Activated CD4-positive, alpha-beta T cell treated with anti-CD3 and anti-CD28 coated beads, Interleukin-2, amount 10 ng/mL, durations not matched to agents 7 days and 5 days (primary cell): Measurements from ENCODE around the gene SLC35G4. TPM values are rescaled to one million over a fixed set of nuclear protein-coding genes. Genes with fewer than 3 reads are reported as not detected.
"Not testable (repeated sequence)": the region's sequence is repeated elsewhere in the genome, so short reads cannot be mapped to it uniquely, and the experiment has no call there.

Experiments
- CTCF ChIA-PET: fragments of 350-600 bp; sonication (Branson Sonifier 250); formaldehyde crosslinking; loops from one replicate; lab custom pipeline; 2021; ENCODE audit warnings: antibody characterized with exemption; lab: Charles Lee
- POLR2A ChIA-PET: fragments of 350-600 bp; sonication (Branson Sonifier 250); formaldehyde crosslinking; loops from one replicate; lab custom pipeline; 2021; ENCODE audit warnings: antibody characterized with exemption; lab: Charles Lee
- DNase-seq: peaks from one replicate; pipeline ENCODE4 v3.0.0-alpha.2; 2020
- H3K27ac Mint-ChIP-seq: one replicate; pipeline ENCODE4 v1.8.0; 2021; ENCODE audit warnings: mild to moderate bottlenecking, moderate library complexity, mixed read lengths
- H3K27me3 Mint-ChIP-seq: one replicate; pipeline ENCODE4 v1.8.0; 2021; ENCODE audit warnings: mixed read lengths
- H3K36me3 Mint-ChIP-seq: one replicate; pipeline ENCODE4 v1.8.0; 2021; ENCODE audit warnings: low read depth, mixed read lengths
- H3K4me1 Mint-ChIP-seq: one replicate; pipeline ENCODE4 v1.8.0; 2021; ENCODE audit warnings: mixed read lengths
- H3K4me3 Mint-ChIP-seq: one replicate; pipeline ENCODE4 v1.8.0; 2021; ENCODE audit warnings: mild to moderate bottlenecking, moderate library complexity, mixed read lengths
- H3K9me3 Mint-ChIP-seq: one replicate; pipeline ENCODE4 v1.8.0; 2021; ENCODE audit warnings: mixed read lengths
- microRNA-seq: library from miRNA; unstranded; fragments of <30 nt; microRNA quantifications from one replicate; pipeline ENCODE4 v1.2.0, GENCODE V29; 2021; ENCODE audit warnings: borderline microRNAs expressed, borderline replicate concordance
- total RNA-seq, 2 experiments: library from RNA; stranded (reverse); gene quantifications; one replicate each; pipeline ENCODE4 v1.2.3, GENCODE V29; 2021

Gene SLC35G4
- total RNA-seq, 2 experiments from 2014 or later: not detected

DNA sequence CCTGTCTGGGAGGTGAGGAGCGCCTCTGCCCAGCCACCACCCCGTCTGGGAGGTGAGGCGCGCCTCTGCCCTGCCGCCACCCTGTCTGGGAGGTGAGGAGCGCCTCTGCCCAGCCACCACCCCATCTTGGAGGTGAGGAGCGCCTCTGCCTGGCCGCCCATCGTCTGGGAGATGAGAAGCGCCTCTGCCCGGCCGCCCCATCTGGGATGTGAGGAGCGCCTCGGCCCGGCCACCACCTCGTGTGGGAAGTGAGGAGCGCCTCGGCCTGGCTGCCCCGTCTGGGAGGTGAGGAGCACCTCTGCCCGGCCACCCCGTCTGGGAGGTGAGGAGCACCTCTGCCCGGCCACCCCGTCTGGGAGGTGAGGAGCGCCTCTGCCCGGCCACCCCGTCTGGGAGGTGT lies 38.4 kb downstream of the SLC35G4 start:
- H3K27ac Mint-ChIP-seq, POLR2A ChIA-PET, DNase-seq, H3K9me3 Mint-ChIP-seq, H3K36me3 Mint-ChIP-seq, H3K4me3 Mint-ChIP-seq, H3K4me1 Mint-ChIP-seq, H3K27me3 Mint-ChIP-seq, CTCF ChIA-PET: not testable (repeated sequence)

- H3K4me3 Mint-ChIP-seq: no peak overlapping the region
These were observed 40.4 kb downstream of the SLC35G4 start for GRCh38 chr18:11649839-11650238.

DNA sequence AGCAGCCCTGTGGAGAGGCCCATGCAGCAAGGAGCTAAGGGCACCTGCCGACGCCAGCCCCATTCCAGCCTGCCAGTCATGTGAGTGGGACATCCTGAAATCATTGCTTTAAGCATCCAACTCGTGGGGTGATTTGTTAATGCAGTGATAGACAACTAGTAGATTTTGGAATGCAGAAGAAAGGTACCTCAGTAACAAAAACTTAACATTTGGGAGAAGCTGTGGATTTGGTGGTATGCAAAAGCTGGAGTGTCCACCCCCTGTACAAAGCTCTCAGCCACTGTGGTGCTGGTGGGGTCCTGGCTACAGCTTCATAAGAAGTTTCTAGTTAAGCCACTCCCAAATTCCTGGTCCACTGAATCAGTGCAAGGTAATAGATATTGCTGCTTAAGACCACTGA lies 42.5 kb downstream of the SLC35G4 start:
- Mint-ChIP-seq H3K36me3 (no peaks in the 10 kb centered on the region), H3K27me3 (peaks cover 30% of the 10 kb centered on the region), H3K4me1 (peaks cover 4% of the 10 kb centered on the region), H3K9me3 (no peaks in the 10 kb centered on the region), H3K27ac (no peak overlapping the region), H3K4me3 (no peak overlapping the region)
- no peak for DNase-seq
- CTCF ChIA-PET: no interaction called here
- POLR2A ChIA-PET: no interaction called here

More at GRCh38 chr18:11649839-11650238, 40.4 kb downstream of the SLC35G4 start:
- no peak for DNase-seq
- Mint-ChIP-seq H3K36me3 (no peaks in the 10 kb centered on the region), H3K27me3 (peaks cover 22% of the 10 kb centered on the region), H3K9me3 (no peaks in the 10 kb centered on the region), H3K27ac (no peak overlapping the region), H3K4me1 (no peaks in the 10 kb centered on the region)
- ChIA-PET CTCF (no interaction called here), POLR2A (no interaction called here)

DNA sequence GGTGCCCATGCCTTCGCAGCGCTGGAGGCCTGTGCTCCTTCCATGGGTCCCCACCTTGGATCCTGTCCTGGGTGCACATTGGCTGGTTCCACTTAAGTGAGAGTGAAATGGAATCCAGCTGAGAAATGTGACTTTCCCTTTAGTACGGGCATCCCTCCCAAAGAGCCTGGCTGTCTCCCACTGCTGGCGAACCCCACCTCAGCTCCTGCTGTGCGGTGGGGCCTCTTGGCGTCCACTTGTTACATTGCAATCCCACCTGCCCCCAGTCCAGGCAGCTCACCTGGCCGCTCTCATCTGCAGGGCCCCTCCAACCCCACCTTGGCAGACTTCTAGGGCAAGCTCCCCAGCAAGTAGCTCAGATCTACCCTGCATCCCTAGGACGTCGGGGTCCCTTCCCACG lies 44.1 kb downstream of the SLC35G4 start:
- Mint-ChIP-seq H3K36me3 (no peaks in the 10 kb centered on the region), H3K27me3 (peaks cover 37% of the 10 kb centered on the region), H3K4me1 (peaks cover 4% of the 10 kb centered on the region), H3K9me3 (no peaks in the 10 kb centered on the region), H3K4me3 (no peak overlapping the region), H3K27ac (no peak overlapping the region)
- ChIA-PET CTCF (no interaction called here), POLR2A (no interaction called here)
- DNase-seq: no peak

DNA sequence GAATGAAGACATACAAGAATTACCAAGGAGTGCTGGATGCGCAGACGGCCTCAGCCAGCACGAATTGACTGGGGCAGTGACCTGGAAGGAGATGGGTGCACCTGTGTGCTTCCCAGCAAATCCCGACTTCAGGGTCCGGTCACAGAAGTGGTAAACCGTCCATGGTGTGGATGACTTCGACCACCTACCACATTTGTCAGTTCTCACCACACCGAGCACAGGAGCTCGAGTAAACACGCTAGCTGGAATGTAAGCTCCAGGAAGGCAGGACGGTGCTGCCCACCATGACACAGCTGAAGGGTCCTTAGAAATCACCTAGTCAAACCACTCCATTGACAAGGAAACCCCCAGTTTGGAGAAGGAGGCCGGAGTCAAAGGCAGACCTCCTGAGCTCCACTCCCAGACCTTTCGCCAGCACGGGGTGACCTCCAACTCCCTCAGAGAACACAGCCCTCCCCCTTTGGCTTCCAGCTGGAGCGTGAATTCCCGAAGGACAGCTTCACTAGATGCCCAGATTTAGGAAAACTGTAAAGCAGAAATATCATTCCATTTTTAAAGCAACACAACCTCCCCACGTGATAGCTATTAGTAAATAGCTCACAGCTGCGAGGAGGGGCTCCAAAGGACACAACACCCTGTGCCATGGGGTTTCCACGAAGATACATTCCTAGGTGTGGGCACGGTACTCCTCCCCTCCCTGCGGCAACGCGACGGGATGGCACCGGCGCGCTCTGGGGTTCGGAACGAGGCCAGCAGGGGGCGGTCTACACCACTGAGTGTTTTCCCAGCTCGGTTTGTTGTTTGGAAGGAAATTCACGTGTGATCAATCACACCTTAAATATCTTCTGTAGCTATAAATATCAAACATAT lies 45.6 kb downstream of the SLC35G4 start:
- Mint-ChIP-seq H3K4me3 (no peak overlapping the region), H3K27ac (no peak overlapping the region), H3K27me3 (peaks cover 38% of the 10 kb centered on the region), H3K9me3 (no peaks in the 10 kb centered on the region), H3K36me3 (no peaks in the 10 kb centered on the region), H3K4me1 (peaks cover 4% of the 10 kb centered on the region)
- peak; percentile 54 for DNase-seq
- CTCF ChIA-PET: interaction anchor here (0.6 to 1.2 kb wide), 2 partner anchors 16 to 804 kb away, joined by 3 to 5 read pairs; no protein-coding TSS in a partner anchor
- POLR2A ChIA-PET: interaction anchor here (0.6 kb wide), 1 partner anchor 425 kb away, joined by 3 read pairs; no protein-coding TSS in a partner anchor

DNA sequence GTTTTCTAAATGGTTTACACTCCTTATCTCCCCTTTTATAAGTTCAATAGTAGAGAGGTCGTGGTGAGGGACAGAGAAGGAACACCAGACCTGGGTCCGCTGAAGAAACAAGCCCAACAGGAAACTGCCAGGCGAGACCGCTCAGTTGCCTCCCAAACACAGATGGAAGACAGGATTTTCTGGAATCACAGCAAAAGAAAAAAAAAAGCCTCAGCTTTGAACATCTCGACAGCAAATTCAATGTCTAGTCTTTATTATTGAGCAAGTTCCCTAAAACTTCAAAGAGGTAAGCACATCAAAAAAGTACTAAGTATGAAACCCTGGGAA lies 46.2 kb downstream of the SLC35G4 start:
- CTCF ChIA-PET: interaction anchor here (1.2 kb wide), 1 partner anchor 15 kb away, joined by 5 read pairs; no protein-coding TSS in a partner anchor
- no peak overlapping the region for H3K4me3 Mint-ChIP-seq
- no peaks in the 10 kb centered on the region for H3K36me3 Mint-ChIP-seq
- H3K27ac Mint-ChIP-seq: no peak overlapping the region
- peaks cover 38% of the 10 kb centered on the region for H3K27me3 Mint-ChIP-seq
- H3K9me3 Mint-ChIP-seq: no peaks in the 10 kb centered on the region
- no peak for DNase-seq
- POLR2A ChIA-PET: interaction anchor here (0.6 kb wide), 1 partner anchor 424 kb away, joined by 3 read pairs; no protein-coding TSS in a partner anchor
- H3K4me1 Mint-ChIP-seq: peaks cover 4% of the 10 kb centered on the region

DNA sequence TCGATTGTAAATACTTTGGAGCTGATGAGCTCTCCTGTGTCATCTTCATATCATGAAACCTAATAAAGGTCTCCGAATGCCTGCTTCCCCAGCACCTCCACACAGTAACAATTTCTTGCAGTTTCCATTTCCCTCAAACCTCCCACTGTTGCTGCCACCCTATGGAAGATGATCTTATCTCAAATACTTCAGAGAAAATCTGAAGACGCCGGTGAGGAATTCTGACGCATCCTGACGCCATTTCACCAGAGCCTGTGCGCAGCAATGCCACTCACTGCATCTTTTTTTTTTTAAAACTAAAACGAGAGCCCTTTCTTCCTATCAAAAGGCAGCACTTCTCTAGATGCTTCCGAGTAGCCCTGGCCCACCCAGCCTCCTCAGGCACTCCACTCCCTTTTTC lies 47.8 kb downstream of the SLC35G4 start:
- no peak for DNase-seq
- Mint-ChIP-seq H3K27ac (no peak overlapping the region), H3K36me3 (no peaks in the 10 kb centered on the region), H3K4me1 (peaks cover 4% of the 10 kb centered on the region), H3K9me3 (no peaks in the 10 kb centered on the region), H3K27me3 (peaks cover 34% of the 10 kb centered on the region), H3K4me3 (no peak overlapping the region)
- ChIA-PET POLR2A (no interaction called here), CTCF (no interaction called here)

GRCh38 chr18:11657554-11657953 lies 48.2 kb downstream of the SLC35G4 start:
- no peaks in the 10 kb centered on the region for H3K36me3 Mint-ChIP-seq
- no peak overlapping the region for H3K27ac Mint-ChIP-seq
- ChIA-PET CTCF (no interaction called here), POLR2A (no interaction called here)
- no peaks in the 10 kb centered on the region for H3K9me3 Mint-ChIP-seq
- DNase-seq: no peak
- H3K27me3 Mint-ChIP-seq: peaks cover 33% of the 10 kb centered on the region
- peaks cover 4% of the 10 kb centered on the region for H3K4me1 Mint-ChIP-seq
- no peak overlapping the region for H3K4me3 Mint-ChIP-seq

GRCh38 chr18:11658019-11658418 lies 48.6 kb downstream of the SLC35G4 start:
- no peak for DNase-seq
- POLR2A ChIA-PET: no interaction called here
- H3K36me3 Mint-ChIP-seq: no peaks in the 10 kb centered on the region
- peaks cover 31% of the 10 kb centered on the region for H3K27me3 Mint-ChIP-seq
- no peak overlapping the region for H3K4me3 Mint-ChIP-seq
- CTCF ChIA-PET: no interaction called here
- peaks cover 4% of the 10 kb centered on the region for H3K4me1 Mint-ChIP-seq
- no peak overlapping the region for H3K27ac Mint-ChIP-seq
- no peaks in the 10 kb centered on the region for H3K9me3 Mint-ChIP-seq

GRCh38 chr18:11658989-11659388 lies 49.6 kb downstream of the SLC35G4 start:
- no peaks in the 10 kb centered on the region for H3K9me3 Mint-ChIP-seq
- no peaks in the 10 kb centered on the region for H3K36me3 Mint-ChIP-seq
- H3K27me3 Mint-ChIP-seq: peaks cover 23% of the 10 kb centered on the region
- peaks cover 4% of the 10 kb centered on the region for H3K4me1 Mint-ChIP-seq
- POLR2A ChIA-PET: no interaction called here
- no peak overlapping the region for H3K4me3 Mint-ChIP-seq
- H3K27ac Mint-ChIP-seq: no peak overlapping the region
- CTCF ChIA-PET: no interaction called here
- DNase-seq: no peak

Small RNA genes lying within 50 kb of the gene (microRNA-seq; reads per million reads assigned to microRNA genes)
- gene MIR7153: not detected

Other genes with a start within 250 kb of the SLC35G4 start
- gene GNAL, start 79.7 kb downstream of the SLC35G4 start, total RNA-seq: under 1 TPM; 0.04 to 0.27 TPM
- gene CHMP1B, start 241.8 kb downstream of the SLC35G4 start, total RNA-seq: 10 to 100 TPM; 24.3 to 26.8 TPM